ENCODE data around the gene TNS1.

- TF ChIP-seq POLR2A (IDR thresholded peaks at IDR 0.05) (no peak), CTCF (IDR thresholded peaks at IDR 0.05) (no peak)
These were observed 122.4 kb downstream of the TNS1 start for GRCh38 chr2:217880287-217880889.

Data from Peyer's patch (tissue), 4 donors.